SK-N-SH treated with all-trans-retinoic acid at 6 μM for 48 hours (cell line): ENCODE data around the gene IQCF6.

ENCODE experiments used
- ATAC-seq: fragments of 200-7000 bp; cut with Tn5 transposase; 3 replicates; pipeline ENCODE4 v1.9.1; 2020; ENCODE audit warnings: mild to moderate bottlenecking, moderate library complexity
- BACH2 ChIP-seq: fragments of 250-450 bp; sonication (Bioruptor Pico); IDR thresholded peaks from 2 replicates; pipeline ENCODE4 v1.9.0; 2021; ENCODE audit warnings: mild to moderate bottlenecking, borderline replicate concordance
- CSDC2 ChIP-seq: fragments of 250-450 bp; sonication (Bioruptor Pico); IDR thresholded peaks from 2 replicates; pipeline ENCODE4 v1.5.0; 2020; ENCODE audit warnings: mild to moderate bottlenecking, moderate library complexity
- ESRRG ChIP-seq: fragments of 250-450 bp; sonication (Bioruptor Pico); IDR thresholded peaks from 2 replicates; pipeline ENCODE4 v1.6.1; 2021; ENCODE audit warnings: mild to moderate bottlenecking
- GLIS3 ChIP-seq: fragments of 250-450 bp; sonication (Bioruptor Pico); IDR thresholded peaks from 2 replicates; pipeline ENCODE4 v1.5.0; 2020; ENCODE audit warnings: mild to moderate bottlenecking, moderate library complexity
- ISL1 ChIP-seq: fragments of 250-450 bp; sonication (Bioruptor Pico); IDR thresholded peaks from 2 replicates; pipeline ENCODE4 v2.1.2; 2022; ENCODE audit warnings: mild to moderate bottlenecking, moderate library complexity
- OSR1 ChIP-seq: fragments of 250-450 bp; sonication (Bioruptor Pico); IDR thresholded peaks from 2 replicates; pipeline ENCODE4 v1.8.0; 2022; ENCODE audit warnings: moderate library complexity, mild to moderate bottlenecking, inconsistent platforms
- PPARA ChIP-seq: fragments of 250-450 bp; sonication (Bioruptor Pico); IDR thresholded peaks from 2 replicates; pipeline ENCODE4 v1.5.0; 2020; ENCODE audit warnings: mild to moderate bottlenecking, borderline replicate concordance
- RARB ChIP-seq: fragments of 250-450 bp; sonication (Bioruptor Pico); IDR thresholded peaks from 2 replicates; pipeline ENCODE4 v1.8.0; 2021; ENCODE audit warnings: mild to moderate bottlenecking, moderate library complexity
- SNAI2 ChIP-seq: fragments of 250-450 bp; sonication (Bioruptor Pico); IDR thresholded peaks from 2 replicates; pipeline ENCODE4 v1.5.0; 2020; ENCODE audit warnings: mild to moderate bottlenecking, moderate library complexity
- TOX ChIP-seq: fragments of 250-450 bp; sonication (Bioruptor Pico); IDR thresholded peaks from 2 replicates; pipeline ENCODE4 v1.8.0; 2021; ENCODE audit warnings: mild to moderate bottlenecking, moderate library complexity, borderline replicate concordance
- ZFP3 ChIP-seq: fragments of 250-450 bp; sonication (Bioruptor Pico); IDR thresholded peaks from 2 replicates; pipeline ENCODE4 v1.5.0; 2020; ENCODE audit warnings: mild to moderate bottlenecking, moderate library complexity
- ZFP30 ChIP-seq: fragments of 450-650 bp; formaldehyde crosslinking; IDR thresholded peaks from 2 replicates; pipeline ENCODE4 v1.5.0; 2022; ENCODE audit warnings: mild to moderate bottlenecking, moderate library complexity
- ZNF565 ChIP-seq: fragments of 450-650 bp; formaldehyde crosslinking; conservative IDR thresholded peaks from 2 replicates; pipeline ENCODE4 v1.5.0; 2020; ENCODE audit warnings: low read depth, mild to moderate bottlenecking, moderate library complexity
- ZNF70 ChIP-seq: fragments of 450-650 bp; formaldehyde crosslinking; IDR thresholded peaks from 2 replicates; pipeline ENCODE4 v1.5.0; 2020; ENCODE audit warnings: mild to moderate bottlenecking, moderate library complexity
- TF ChIP-seq, protein P1 (sequence below): fragments of 250-450 bp; sonication (Bioruptor Pico); IDR thresholded peaks from 2 replicates; pipeline ENCODE4 v1.5.1; 2020; ENCODE audit warnings: low read depth, mild to moderate bottlenecking, moderate library complexity
- TF ChIP-seq, protein P2 (sequence below): fragments of 250-450 bp; sonication (Bioruptor Pico); IDR thresholded peaks from 2 replicates; pipeline ENCODE4 v1.8.0; 2020; ENCODE audit warnings: mild to moderate bottlenecking, moderate library complexity, borderline replicate concordance
- TF ChIP-seq, protein P3 (sequence below): fragments of 250-450 bp; sonication (Bioruptor Pico); IDR thresholded peaks from 2 replicates; pipeline ENCODE4 v1.8.0; 2021; ENCODE audit warnings: low read depth, mild to moderate bottlenecking, moderate library complexity, borderline replicate concordance
- TF ChIP-seq, protein P4 (sequence below): fragments of 250-450 bp; sonication (Bioruptor Pico); IDR thresholded peaks from 2 replicates; pipeline ENCODE4 v1.5.1; 2021; ENCODE audit warnings: mild to moderate bottlenecking, moderate library complexity

IQCF6 gene

DNA sequence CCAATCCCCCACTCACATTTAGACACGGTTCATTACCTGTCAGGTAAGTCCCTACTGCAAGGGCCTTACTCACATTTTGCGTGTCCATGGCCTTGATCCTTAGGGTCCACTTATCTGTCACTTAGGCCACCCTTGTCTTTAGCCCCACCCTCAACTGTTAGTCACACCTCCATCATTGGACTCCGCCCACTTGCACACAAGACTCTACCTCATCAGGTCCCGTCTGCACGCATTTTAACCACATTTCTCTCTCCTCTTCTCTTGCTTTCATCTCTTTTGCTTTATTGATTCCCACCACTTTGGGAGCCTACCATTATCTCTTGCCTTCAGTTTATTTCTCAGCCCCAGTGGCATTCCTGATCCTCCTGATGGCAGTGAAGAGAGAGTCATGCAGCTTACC lies at the start of gene IQCF6:
Gene IQCF6, minus strand, starts transcription at position 101 of the 400 bp plus-strand sequence. Its CDS starts 13 bp downstream, at position 88.
- ATAC-seq, result no peak
- TF ChIP-seq TOX (CRISPR knock-in tag), result no peak
- TF ChIP-seq, protein P1, sequence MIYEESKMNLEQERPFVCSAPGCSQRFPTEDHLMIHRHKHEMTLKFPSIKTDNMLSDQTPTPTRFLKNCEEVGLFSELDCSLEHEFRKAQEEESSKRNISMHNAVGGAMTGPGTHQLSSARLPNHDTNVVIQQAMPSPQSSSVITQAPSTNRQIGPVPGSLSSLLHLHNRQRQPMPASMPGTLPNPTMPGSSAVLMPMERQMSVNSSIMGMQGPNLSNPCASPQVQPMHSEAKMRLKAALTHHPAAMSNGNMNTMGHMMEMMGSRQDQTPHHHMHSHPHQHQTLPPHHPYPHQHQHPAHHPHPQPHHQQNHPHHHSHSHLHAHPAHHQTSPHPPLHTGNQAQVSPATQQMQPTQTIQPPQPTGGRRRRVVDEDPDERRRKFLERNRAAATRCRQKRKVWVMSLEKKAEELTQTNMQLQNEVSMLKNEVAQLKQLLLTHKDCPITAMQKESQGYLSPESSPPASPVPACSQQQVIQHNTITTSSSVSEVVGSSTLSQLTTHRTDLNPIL (CRISPR knock-in tag), result no peak
- no peak for TF ChIP-seq GLIS3
- TF ChIP-seq, protein P2, sequence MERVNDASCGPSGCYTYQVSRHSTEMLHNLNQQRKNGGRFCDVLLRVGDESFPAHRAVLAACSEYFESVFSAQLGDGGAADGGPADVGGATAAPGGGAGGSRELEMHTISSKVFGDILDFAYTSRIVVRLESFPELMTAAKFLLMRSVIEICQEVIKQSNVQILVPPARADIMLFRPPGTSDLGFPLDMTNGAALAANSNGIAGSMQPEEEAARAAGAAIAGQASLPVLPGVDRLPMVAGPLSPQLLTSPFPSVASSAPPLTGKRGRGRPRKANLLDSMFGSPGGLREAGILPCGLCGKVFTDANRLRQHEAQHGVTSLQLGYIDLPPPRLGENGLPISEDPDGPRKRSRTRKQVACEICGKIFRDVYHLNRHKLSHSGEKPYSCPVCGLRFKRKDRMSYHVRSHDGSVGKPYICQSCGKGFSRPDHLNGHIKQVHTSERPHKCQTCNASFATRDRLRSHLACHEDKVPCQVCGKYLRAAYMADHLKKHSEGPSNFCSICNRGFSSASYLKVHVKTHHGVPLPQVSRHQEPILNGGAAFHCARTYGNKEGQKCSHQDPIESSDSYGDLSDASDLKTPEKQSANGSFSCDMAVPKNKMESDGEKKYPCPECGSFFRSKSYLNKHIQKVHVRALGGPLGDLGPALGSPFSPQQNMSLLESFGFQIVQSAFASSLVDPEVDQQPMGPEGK (CRISPR knock-in tag), result no peak
- TF ChIP-seq, protein P3, sequence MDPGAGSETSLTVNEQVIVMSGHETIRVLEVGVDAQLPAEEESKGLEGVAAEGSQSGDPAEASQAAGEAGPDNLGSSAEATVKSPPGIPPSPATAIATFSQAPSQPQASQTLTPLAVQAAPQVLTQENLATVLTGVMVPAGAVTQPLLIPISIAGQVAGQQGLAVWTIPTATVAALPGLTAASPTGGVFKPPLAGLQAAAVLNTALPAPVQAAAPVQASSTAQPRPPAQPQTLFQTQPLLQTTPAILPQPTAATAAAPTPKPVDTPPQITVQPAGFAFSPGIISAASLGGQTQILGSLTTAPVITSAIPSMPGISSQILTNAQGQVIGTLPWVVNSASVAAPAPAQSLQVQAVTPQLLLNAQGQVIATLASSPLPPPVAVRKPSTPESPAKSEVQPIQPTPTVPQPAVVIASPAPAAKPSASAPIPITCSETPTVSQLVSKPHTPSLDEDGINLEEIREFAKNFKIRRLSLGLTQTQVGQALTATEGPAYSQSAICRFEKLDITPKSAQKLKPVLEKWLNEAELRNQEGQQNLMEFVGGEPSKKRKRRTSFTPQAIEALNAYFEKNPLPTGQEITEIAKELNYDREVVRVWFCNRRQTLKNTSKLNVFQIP (CRISPR knock-in tag), result no peak
- no peak for TF ChIP-seq BACH2 (CRISPR knock-in tag)

DNA sequence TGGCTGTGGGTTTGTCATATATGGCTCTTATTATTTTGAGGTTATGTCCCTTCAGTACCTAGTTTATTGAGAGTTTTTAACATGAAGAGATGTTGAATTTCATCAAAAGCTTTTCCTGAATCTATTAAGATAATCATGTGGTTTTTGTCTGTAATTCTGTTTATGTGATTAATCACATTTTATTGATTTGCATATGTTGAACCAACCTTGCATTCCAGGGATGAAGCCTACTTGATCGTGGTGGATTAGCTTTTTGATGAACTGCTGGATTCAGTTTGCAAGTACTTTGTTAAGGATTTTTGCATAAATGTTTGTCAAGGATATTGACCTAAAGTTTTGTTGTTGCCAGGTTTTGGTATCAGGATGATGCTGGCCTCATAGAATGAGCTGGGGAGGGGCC lies 49.3 kb upstream of the IQCF6 start:
- no peak for TF ChIP-seq CSDC2 (CRISPR knock-in tag)
- TF ChIP-seq, protein P4, sequence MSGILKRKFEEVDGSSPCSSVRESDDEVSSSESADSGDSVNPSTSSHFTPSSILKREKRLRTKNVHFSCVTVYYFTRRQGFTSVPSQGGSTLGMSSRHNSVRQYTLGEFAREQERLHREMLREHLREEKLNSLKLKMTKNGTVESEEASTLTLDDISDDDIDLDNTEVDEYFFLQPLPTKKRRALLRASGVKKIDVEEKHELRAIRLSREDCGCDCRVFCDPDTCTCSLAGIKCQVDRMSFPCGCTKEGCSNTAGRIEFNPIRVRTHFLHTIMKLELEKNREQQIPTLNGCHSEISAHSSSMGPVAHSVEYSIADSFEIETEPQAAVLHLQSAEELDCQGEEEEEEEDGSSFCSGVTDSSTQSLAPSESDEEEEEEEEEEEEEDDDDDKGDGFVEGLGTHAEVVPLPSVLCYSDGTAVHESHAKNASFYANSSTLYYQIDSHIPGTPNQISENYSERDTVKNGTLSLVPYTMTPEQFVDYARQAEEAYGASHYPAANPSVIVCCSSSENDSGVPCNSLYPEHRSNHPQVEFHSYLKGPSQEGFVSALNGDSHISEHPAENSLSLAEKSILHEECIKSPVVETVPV (CRISPR knock-in tag), result no peak
- no peak for TF ChIP-seq BACH2 (CRISPR knock-in tag)
- no peak for TF ChIP-seq RARB (CRISPR knock-in tag)
- no peak for TF ChIP-seq ZFP3 (CRISPR knock-in tag)
- TF ChIP-seq, protein P1 (CRISPR knock-in tag), result no peak
- TF ChIP-seq ISL1 (CRISPR knock-in tag), result no peak
- ATAC-seq, result no peak

DNA sequence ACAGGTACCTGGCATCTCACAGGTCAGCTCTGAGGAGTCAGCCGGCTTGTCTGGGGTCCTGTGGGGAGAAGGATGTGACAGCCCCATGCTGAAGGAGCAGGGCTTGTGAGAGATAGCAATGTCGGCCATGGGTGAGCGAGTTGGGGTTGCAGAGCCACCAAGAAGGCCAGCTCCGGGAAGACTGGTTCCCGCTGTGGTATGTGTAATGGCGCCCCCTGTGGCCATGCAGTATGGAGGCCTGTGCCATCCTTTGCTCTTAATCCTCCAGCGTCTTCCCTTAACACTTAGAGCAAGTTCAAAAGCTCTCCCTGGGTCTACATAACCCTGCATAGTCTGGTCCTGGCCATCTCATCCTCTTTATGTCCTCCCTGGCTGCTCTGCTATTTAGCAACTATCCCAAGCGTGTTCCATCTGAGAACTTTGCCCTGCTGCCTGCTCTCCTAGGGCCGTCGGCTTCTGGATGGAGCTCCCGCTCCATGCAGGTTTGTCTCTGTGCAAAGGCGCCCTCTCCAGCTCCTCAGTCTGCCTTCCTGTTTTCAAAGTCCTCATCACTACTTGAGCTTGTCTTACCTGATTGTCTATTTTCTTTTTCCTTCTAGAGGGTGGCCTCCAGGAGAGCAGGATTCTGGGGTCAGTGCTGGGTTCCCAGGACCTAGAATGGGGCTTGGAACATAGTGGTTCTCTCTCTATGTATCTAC lies 40.8 kb upstream of the IQCF6 start:
- ATAC-seq, result peak; percentile 40; the same call in 2 of the 3 replicates
- TF ChIP-seq, protein P1 (CRISPR knock-in tag), result no peak
- TF ChIP-seq BACH2 (CRISPR knock-in tag) (no peak), RARB (CRISPR knock-in tag) (no peak), ZFP30 (CRISPR knock-in tag) (no peak), TOX (CRISPR knock-in tag) (no peak), SNAI2 (CRISPR knock-in tag) (no peak), PPARA (CRISPR knock-in tag) (no peak)
- TF ChIP-seq, all 23 proteins: peak for 0

DNA sequence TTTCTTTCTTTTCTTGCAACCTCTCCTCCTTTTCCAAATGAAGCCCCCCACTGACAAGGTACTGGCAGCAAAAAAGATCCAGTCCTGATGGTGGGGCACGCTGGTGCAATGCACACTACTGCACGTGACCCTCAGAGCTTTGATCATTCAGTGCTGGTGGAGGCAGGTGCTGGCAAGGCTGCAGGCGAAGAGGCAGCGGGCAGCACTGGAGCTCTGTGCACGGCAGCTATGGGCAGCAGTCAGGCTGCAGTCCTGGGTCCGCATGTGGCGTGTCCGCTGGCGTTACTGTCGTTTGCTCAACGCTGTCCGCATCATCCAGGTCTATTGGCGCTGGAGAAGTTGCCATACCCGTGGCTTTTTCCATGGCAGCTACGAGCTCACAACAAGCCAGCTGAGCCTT lies 40.1 kb upstream of the IQCF6 start:
- TF ChIP-seq GLIS3 (no peak), ZNF70 (no peak), PPARA (CRISPR knock-in tag) (no peak), OSR1 (CRISPR knock-in tag) (no peak), ZNF565 (CRISPR knock-in tag) (no peak), BACH2 (CRISPR knock-in tag) (no peak), RARB (CRISPR knock-in tag) (no peak), ISL1 (CRISPR knock-in tag) (no peak), TOX (CRISPR knock-in tag) (no peak), ESRRG (CRISPR knock-in tag) (no peak)
- TF ChIP-seq, protein P4 (CRISPR knock-in tag), result no peak
- TF ChIP-seq, protein P3 (CRISPR knock-in tag), result no peak
- no peak for ATAC-seq
